Left cardiac atrium (tissue), 4 donors: ENCODE results near the gene APOOL. TPM values are rescaled to one million over a fixed set of nuclear protein-coding genes. Genes with fewer than 3 reads are reported as not detected.
A peak's percentile ranks its signal among the peaks of the same experiment; 100 is the strongest.
"Not testable (repeated sequence)": the region's sequence is repeated elsewhere in the genome, so short reads cannot be mapped to it uniquely, and the experiment has no call there.

Experiments
- ATAC-seq, 2 donors: fragments of 200-7000 bp; cut with Tn5 transposase; one replicate each; pipeline ENCODE4 v1.9.1; 2020; ENCODE audit warnings: mild to moderate bottlenecking in 2 of 2, moderate library complexity in 2 of 2
- DNase-seq: peaks from one replicate; pipeline ENCODE4 v3.0.0-alpha.2; 2020
- intact Hi-C, 2 donors: fragments of 100-400 bp; cut with DNase I; formaldehyde crosslinking; loops; one replicate each; pipeline versions ENCODE4 v1.14.1 to v1.15.1; 2022 to 2023
- long read RNA-seq: library from polyadenylated mRNA; unstranded; transcript quantifications from one replicate; pipeline ENCODE4 v2.0.0, GENCODE V29; 2021
- total RNA-seq, 2 donors: library from RNA; stranded (reverse); fragmentation: NEBNext Ultra II Directional; extraction: Animal tissue kit (Norgen Biotek cat#: 25700); gene quantifications; one replicate each; pipeline ENCODE4 v1.2.1, GENCODE V29; 2021
- donor health status: DM: no; HTN: yes; CAD: no.
- donor health status: DM: no; HTN: yes; CAD: no; lungs with severe emphysema.
- donor health status: DM: yes; HTN: yes; CAD: no.
- donor health status: Dilated cardiomyopathy.

The APOOL gene, protein sequence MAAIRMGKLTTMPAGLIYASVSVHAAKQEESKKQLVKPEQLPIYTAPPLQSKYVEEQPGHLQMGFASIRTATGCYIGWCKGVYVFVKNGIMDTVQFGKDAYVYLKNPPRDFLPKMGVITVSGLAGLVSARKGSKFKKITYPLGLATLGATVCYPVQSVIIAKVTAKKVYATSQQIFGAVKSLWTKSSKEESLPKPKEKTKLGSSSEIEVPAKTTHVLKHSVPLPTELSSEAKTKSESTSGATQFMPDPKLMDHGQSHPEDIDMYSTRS
- total RNA-seq: 10 to 100 TPM; 34.3 to 41.8 TPM
- long read RNA-seq, partial matches to known transcripts: 1 of 3 reads
- long read RNA-seq, other reads (novel, unspliced or antisense): 2 of 3 reads

DNA sequence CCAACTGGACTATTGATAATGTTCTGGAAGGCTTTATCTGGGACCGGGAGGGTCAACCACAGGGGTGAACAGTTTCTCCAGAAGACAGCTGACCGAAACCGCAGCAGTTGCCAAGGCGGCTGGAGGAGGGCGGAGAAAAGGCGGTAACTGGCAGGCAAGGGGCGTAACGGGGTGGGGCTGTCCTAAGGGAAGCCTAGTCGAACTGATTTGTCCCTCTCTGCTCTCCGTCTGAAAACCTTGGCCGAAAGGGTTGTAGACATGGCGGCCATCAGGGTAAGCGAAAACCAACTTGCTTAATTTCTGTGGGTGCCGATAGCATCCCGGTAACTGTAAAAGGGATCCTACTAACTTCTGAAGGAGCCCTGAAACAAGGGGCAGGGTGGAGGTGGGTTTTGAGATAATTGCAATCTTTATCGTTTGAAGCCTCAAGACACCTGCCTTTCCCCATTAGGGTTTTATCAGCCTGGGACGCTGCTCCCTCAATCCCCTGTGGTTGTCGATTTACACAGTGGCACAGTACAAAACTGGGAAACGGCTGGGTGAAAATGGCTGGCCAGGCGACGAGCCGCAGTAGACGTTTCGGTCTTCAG, at the start of gene APOOL:
Gene APOOL (plus strand): TSS at position 223 of the 590 bp plus-strand sequence. CDS start 36 bp downstream, at position 259.
- DNase-seq (peak; percentile 86), ATAC-seq (peak; percentile 99 to 100)
- intact Hi-C loops: no loop called here

DNA sequence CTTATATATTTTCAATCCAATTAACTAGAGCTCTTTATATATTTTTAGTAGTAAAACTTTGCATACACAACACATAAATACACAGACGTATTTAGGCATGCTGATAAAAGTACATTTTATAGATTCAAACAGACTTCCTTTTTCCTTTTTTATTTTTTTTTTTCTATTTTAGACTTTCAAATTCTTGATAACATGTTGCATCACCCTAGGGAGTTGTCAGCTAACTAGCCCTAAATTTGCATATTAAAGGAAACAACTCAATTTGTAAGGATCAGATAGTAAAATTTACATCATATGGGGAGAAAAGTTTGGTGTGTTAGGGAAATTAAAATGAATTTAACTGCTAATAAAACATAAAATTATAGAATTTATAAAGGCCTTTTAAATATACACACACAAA, 47.4 kb upstream of the APOOL start:
- intact Hi-C loops: no loop called here
- ATAC-seq (no peak), DNase-seq (no peak)

DNA sequence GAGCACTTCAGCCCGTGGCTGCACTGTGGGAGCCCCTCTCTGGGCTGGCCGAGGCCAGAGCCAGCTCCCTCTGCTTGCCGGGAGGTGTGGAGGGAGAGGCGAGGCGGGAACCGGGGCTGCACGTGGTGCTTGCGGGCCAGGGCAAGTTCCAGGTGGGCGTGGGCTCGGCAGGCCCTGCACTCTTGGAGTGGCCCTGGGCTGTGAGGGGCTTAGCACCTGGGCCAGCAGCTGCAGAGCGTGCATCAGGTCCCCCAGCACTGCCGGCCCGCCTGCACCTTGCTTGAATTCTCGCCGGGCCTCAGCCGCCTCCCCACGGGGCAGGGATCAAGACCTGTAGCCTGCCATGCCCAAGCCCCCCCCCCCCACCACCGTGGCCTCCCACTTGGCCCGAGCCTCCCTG, 28.9 kb upstream of the APOOL start:
- no peak for DNase-seq
- no peak for ATAC-seq
- intact Hi-C loops: no loop called here

DNA sequence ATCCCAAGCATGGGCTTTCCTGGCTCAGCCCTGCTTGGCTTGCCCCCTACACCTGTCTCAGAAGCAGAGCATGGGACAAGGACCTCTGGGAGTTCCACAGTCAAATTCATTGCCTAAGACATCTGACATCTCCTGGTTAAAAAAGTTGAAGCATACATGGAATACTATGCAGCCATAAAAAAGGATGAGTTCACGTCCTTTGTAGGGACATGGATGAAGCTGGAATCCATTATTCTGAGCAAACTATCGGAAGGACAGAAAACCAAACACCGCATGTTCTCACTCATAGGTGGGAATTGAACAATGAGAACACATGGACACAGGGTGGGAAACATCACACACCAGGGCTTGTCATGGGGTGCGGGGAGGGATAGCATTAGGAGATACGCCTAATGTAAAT, 11.9 kb upstream of the APOOL start:
- ATAC-seq, DNase-seq, intact Hi-C loops: not testable (repeated sequence)

DNA sequence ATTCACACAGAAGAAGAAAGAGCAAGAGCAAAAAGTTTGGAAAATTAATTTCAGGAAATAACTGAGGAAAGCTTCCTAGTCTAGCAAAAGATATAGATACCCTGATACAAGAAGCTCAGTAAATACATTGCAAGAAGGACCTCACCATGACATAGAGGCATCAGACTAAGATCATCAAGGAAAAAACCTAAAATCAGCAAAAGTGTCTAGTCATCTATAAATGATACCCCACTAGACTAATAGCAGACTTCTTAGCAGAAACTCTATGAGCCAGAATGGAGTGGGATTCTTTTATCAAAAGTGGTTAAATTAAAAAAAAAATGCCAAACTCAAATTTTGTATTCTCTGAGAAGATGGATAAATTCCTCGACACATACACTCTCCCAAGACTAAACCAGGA, 10.5 kb upstream of the APOOL start:
- intact Hi-C loops: no loop called here

DNA sequence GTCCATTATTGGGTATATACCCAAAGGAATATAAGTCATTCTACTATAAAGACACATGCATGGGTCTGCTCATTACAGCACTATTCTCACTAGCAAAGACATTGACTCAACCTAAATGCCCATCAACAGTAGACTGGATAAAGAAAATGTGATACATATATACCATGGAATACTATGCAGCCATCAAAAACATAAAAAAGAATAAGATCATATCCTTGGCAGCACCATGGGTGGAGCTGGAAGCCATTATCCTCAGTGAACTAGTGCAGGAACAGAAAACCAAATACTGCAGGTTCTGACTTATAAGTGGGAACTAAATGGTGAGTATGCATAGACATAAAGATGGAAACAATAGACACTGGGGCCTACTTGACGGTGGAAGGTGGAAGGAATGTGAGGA, 2.3 kb upstream of the APOOL start:
- ATAC-seq: no peak
- intact Hi-C loops: no loop called here
- no peak for DNase-seq

More for the DNA sequence above, 10.5 kb upstream of the APOOL start:
- no peak for ATAC-seq
- no peak for DNase-seq

DNA sequence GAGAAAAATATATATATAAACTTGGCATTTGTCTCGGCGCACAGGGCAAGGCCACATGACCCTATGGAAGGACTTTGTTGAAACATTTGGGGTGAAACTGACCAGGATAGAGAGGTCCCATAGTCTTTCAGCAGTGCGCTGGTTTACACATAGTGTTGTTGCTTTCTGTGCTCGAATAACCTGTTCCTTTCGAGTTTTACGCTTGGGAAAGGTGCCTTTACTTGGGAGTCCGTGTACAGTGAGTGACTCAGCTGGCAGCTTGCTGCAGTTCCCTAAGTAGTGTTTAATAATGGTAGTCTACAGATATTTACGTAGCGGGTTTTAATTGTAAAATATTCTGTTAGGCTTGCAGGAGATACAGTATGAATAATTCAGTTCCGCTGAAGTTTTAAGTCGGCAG, 578 bp downstream of the APOOL start:
- peak in 1 of 2 donors; percentile 44 for ATAC-seq
- no peak for DNase-seq
- intact Hi-C loops: no loop called here

DNA sequence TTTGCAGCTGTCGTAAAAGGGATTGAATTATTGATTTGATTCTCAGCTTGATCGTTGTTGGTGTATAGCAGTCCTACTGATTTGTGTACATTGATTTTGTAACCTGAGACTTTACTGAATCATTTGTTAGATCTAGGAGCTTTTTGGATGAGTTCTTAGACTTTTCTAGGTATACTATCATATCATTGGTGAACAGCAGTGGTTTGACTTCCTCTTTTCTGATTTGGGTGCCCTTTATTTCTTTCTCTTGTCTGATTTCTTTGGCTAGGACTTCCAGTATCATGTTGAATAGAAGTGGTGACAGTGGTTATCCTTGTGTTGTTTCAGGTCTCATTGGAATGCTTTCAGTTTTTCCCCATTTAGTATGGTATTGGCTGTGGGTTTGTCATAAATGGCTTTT, 8.4 kb downstream of the APOOL start:
- intact Hi-C loops: no loop called here
- DNase-seq: no peak

DNA sequence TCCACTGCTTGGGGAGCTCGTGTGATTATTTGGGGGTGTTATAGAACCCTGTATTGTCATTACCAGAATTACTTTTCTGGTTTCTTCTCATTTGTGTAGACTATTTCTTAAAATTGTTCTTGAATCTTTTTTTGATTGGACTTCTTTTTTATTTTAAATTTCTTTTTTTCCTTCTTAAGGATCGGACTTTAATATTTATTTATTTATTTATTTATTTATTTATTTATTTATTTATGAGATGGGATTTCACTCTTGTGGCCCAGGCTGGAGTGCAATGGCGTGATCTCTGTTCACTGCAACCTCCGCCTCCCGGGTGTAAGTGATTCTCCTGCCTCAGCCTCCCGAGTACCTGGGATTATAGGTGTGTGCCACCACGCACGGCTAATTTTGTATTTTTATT, 11.7 kb downstream of the APOOL start:
- DNase-seq, intact Hi-C loops, ATAC-seq: not testable (repeated sequence)

More for the DNA sequence above, 8.4 kb downstream of the APOOL start:
- no peak for ATAC-seq

DNA sequence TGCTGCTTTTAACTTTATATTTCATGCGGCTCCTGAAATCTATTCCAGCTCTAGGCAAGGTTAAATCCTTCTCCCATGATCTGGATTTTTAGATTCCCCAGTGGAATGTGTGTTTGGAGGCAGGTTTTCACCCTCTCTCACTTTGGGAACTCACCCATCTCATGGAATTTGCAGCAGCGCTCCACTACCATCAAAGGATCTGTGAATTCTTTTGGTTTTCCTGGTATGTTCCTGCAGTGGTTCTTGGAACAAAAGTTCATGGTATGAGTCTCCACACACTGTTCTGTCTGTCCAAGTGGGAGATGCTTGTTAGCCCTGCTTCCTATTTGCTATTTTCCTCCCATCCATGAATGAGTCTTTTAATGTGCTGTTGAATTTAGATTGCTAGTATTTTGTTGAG, 14.0 kb downstream of the APOOL start:
- ATAC-seq (no peak), DNase-seq (no peak)
- intact Hi-C loops: no loop called here

DNA sequence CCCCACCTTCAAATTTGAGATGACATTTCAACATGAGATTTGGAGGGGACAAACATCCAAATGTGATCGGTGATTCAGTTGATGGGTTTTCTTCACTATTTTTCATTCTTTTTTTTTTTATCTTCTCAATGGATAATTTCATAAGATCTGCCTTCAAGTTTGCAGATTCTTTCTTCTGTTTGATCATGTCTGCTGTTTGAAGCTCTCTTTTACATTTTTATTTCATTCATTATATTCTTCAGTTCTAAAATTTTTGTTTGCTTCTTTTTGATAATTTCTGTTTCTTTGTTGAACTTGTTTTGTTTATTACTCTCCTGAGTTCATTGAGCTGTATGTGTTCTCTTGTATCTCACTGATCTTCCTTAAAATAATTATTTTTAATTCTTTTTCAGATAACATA, 14.8 kb downstream of the APOOL start:
- ATAC-seq (no peak), DNase-seq (no peak)
- intact Hi-C loops: no loop called here

DNA sequence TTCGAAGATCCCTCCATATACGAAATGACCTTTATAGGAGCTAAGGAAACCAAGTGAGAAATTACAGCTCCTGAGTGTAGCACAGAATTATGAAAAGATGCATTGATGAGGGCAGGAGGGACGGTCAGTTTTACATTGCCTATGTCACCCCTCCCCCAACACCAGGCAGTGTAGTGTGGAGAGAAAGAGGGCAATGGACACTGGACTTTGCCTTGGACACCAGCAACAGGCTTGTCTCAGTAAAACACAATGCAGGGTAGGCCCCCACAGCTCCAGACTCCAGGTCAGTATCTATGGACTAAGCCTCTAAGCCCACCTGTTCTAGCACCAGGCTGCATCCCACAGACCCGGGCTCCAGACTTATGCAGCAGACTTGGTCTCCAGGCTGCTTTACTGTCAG, 16.5 kb downstream of the APOOL start:
- ATAC-seq (no peak), DNase-seq (no peak)
- intact Hi-C loops: no loop called here

DNA sequence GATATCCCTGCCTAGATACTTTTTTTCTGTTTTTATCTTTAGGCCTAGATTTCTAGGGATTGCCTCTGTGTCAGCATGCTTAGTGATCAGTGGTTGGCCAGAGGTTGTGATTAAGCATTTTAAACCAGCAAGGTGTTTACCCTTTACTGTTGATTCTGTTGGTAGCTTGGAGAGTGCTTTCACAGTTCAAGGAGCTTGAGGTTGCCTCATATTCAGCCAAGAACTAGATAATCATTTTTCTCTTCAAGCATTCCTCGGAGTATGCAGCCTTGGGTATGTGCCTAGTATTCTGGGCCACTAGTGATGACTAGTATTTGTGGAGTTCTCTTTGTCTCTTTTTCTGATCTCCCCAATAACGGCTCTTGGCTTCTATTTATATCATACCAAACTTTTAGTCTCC, 20.4 kb downstream of the APOOL start:
- no peak for ATAC-seq
- intact Hi-C loops: no loop called here

DNA sequence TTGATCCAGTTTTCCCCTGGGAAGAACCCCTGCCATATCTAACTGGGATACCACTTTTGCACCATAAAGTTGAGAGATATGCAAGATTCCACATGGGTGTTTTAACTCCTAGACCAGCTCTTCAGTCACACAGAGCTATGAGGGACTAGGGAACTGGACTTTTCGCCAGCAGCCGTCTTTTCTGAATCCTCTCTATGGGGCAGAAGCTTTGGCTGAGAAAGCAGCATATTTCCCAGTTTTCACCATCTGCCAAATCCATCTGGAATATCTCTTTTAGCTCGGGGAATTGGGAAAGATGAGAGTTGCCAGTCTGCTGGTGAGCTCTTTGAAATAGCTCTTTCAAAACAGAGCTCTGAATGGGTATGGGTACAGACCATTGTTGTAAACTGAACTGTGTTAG, 20.9 kb downstream of the APOOL start:
- intact Hi-C loops: no loop called here
- no peak for DNase-seq
- peak in 1 of 2 donors; percentile 63 for ATAC-seq

More for the DNA sequence above, 20.4 kb downstream of the APOOL start:
- no peak for DNase-seq

DNA sequence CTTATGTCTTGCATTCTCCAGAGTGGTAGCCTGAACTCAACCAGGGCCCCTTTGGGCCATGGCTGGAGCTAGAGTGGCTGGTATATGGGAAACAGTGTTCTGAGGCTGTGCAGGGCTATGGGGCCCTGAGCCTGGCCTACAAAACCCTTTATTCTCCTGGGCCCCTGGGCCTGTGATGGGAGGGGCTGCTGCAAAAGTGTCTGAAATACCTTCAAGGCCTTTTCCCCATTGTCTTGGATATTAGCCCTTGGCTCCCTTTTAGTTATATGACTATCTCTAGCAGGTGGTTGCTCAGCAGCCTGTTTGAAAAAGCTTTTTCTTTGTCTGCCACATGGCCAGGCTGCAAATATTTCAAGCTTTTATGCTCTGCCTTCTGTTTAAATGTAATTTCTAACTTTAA, 22.5 kb downstream of the APOOL start:
- no peak for DNase-seq
- intact Hi-C loops: no loop called here
- ATAC-seq: no peak

DNA sequence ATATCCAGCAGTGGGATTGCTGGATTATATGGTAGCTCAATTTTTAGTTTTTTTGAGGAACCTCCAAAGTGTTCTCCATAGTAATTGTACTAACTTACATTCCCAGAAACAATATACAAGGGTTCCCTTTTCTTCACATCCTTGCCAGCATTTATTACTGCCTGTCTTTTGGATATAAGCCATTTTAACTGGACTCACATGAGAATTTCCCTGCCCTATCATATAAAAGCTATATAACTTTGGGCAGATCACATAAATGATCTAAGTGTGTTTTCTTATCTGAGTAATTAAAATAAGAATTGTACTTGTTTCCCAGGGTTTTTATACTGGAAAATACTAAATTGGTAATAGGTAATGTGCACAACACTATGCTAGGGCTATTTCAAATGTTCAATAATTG, 25.4 kb downstream of the APOOL start:
- ATAC-seq: no peak
- intact Hi-C loops: no loop called here
- no peak for DNase-seq

DNA sequence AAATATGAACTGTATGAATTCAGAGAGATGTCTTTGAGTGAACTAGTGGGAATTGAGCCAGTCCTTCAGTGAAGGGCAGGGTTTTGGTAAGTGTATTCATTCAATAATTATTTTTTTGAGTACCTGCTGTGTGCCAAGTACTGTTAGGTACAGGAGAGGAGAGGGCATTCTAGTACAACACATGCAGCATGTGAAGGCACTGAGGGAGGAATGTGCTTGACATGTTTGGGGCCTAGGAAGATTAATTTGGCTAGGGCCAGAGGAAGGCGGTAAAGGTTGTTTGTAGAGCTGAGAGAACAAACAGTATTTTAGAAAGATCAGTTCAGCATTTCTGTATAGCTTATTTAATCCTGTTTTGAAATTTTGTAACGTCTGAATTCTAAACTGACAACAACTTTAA, 27.8 kb downstream of the APOOL start:
- ATAC-seq (no peak), DNase-seq (no peak)
- intact Hi-C loops: no loop called here

DNA sequence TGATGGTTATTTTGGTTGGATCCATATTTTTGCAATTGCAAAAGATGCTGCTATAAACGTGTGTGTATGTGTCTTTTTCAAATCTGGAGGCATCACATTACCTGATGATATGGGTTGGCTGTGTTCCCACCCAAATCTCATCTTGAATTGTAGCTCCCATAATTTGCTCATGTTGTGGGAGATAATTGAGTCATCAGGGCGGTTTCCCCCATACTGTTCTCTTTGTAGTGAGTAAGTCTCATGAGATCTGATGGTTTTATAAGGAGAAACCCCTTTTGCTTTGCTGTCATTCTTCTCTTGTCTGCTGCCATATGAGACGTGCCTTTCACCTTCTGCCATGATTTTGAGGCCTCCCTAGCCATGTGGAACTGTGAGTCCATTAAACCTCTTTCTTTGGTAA, 33.4 kb downstream of the APOOL start:
- intact Hi-C loops: no loop called here
- DNase-seq: no peak
- ATAC-seq: no peak

DNA sequence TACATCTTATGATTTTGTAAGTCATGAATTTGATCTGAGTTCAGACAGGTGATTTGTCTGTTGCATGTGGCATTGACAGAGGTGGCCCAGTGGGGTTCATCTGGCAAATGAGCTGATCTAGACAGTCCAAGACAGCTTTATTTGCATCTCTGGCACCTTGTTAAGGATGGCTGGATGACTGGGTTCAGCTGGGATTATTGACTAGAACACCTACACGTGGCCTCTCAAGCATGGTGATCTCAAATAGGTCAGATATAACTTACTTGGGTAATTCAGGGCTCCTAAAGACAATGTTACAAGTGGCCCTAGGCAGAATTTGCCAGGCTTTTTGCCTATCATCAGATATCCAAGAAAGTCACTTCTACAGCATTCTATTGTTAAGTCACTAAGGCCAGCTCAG, 48.0 kb downstream of the APOOL start:
- DNase-seq (no peak), ATAC-seq (no peak)
- intact Hi-C loops: loop anchor here in 1 of 2 donors (5.0 kb wide), 1 partner anchor 324 kb away; no protein-coding TSS in a partner anchor

DNA sequence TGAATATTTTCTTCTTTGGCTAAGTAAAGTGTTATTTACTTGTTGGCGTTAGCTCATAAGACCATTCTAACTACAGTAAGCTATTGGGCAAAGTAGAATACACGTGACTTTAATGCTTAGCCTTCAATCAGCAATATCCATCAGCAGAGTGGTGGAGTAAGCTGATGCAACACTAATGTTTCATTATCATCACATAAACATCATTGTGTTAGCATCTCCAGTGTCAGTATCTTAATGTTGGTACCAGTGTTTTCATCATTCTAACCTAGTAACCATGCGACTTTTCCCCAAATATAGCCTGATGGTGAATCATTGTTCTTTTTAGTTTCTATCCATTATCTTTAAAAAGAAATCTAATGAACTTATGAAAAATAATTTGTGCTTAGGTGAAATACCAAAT, 48.5 kb downstream of the APOOL start:
- ATAC-seq (no peak), DNase-seq (no peak)
- intact Hi-C loops: loop anchor here in 1 of 2 donors (5.0 kb wide), 1 partner anchor 325 kb away; no protein-coding TSS in a partner anchor
